ENCODE data around the gene APOL2.
A peak's percentile ranks its signal among the peaks of the same experiment; 100 is the strongest.
"Not testable (repeated sequence)": the region's sequence is repeated elsewhere in the genome, so short reads cannot be mapped to it uniquely, and the experiment has no call there.

Gene APOL2

GRCh38 chr22:36206255-36206654 lies 33.1 kb downstream of the APOL2 start:
- DNase-seq (ENCODE audit: low read depth in 2 of 2) = no peak
- TF ChIP-seq CTCF (IDR thresholded peaks at IDR 0.05; ENCODE audit: low read depth, low read length) = no peak
- no peak overlapping the region for H3K4me3 ChIP-seq (replicated peaks in 1 of 2; ENCODE audit: low read depth in 2 of 2, low read length in 2 of 2)

- not testable (repeated sequence) for H3K4me3 ChIP-seq (replicated peaks in 1 of 2; ENCODE audit: low read depth in 2 of 2, low read length in 2 of 2); DNase-seq (ENCODE audit: low read depth in 2 of 2)
Observed at GRCh38 chr22:36205573-36205972, 33.8 kb downstream of the APOL2 start.

- no peak for DNase-seq (ENCODE audit: low read depth in 2 of 2)
- no peak for TF ChIP-seq CTCF (IDR thresholded peaks at IDR 0.05; ENCODE audit: low read depth, low read length)
- no peak overlapping the region for H3K4me3 ChIP-seq (replicated peaks in 1 of 2; ENCODE audit: low read depth in 2 of 2, low read length in 2 of 2)
Observed at GRCh38 chr22:36204632-36205015, 34.7 kb downstream of the APOL2 start.

GRCh38 chr22:36204001-36204631 lies 35.2 kb downstream of the APOL2 start:
- TF ChIP-seq CTCF (IDR thresholded peaks at IDR 0.05; ENCODE audit: low read depth, low read length) = no peak
- no peak for DNase-seq (ENCODE audit: low read depth in 2 of 2)
- no peak overlapping the region for H3K4me3 ChIP-seq (replicated peaks in 1 of 2; ENCODE audit: low read depth in 2 of 2, low read length in 2 of 2)

- H3K4me3 ChIP-seq (replicated peaks in 1 of 2; ENCODE audit: low read depth in 2 of 2, low read length in 2 of 2); DNase-seq (ENCODE audit: low read depth in 2 of 2): not testable (repeated sequence)
Observed at GRCh38 chr22:36203441-36203840, 35.9 kb downstream of the APOL2 start.

- not testable (repeated sequence) for H3K4me3 ChIP-seq (replicated peaks in 1 of 2; ENCODE audit: low read depth in 2 of 2, low read length in 2 of 2); DNase-seq (ENCODE audit: low read depth in 2 of 2)
Observed at GRCh38 chr22:36202906-36203305, 36.4 kb downstream of the APOL2 start.

GRCh38 chr22:36201630-36202319 lies 37.6 kb downstream of the APOL2 start, which contains the start of gene APOL4:
TSS of gene APOL4 (minus strand) at chr22:36201809. CDS start at chr22:36201734, 75 bp downstream.
- peak within 1 kb of the TSS in 1 of 2 donors; percentile 35 for H3K4me3 ChIP-seq (replicated peaks in 1 of 2; ENCODE audit: low read depth in 2 of 2, low read length in 2 of 2)
- TF ChIP-seq CTCF (IDR thresholded peaks at IDR 0.05; ENCODE audit: low read depth, low read length) = no peak
- peak; percentile 66 to 79 for DNase-seq (ENCODE audit: low read depth in 2 of 2)

GRCh38 chr22:36201025-36201424 lies 38.3 kb downstream of the APOL2 start:
- DNase-seq (ENCODE audit: low read depth in 2 of 2) = not testable (repeated sequence)
- H3K4me3 ChIP-seq (replicated peaks in 1 of 2; ENCODE audit: low read depth in 2 of 2, low read length in 2 of 2) = peak overlapping the region in 1 of 2 donors; percentile 35

- H3K4me3 ChIP-seq (replicated peaks in 1 of 2; ENCODE audit: low read depth in 2 of 2, low read length in 2 of 2) = no peak overlapping the region
- TF ChIP-seq CTCF (IDR thresholded peaks at IDR 0.05; ENCODE audit: low read depth, low read length) = no peak
- no peak for DNase-seq (ENCODE audit: low read depth in 2 of 2)
Observed at GRCh38 chr22:36199001-36199551, 40.3 kb downstream of the APOL2 start.

All from cardiac fibroblast (primary cell).